HepG2 (cell line): ENCODE measurements around the gene ZFYVE28. TPM values are rescaled to one million over a fixed set of nuclear protein-coding genes. Genes with fewer than 3 reads are reported as not detected.
A peak's percentile ranks its signal among the peaks of the same experiment; 100 is the strongest.

Experiments
- ATAC-seq: fragments of 200-7000 bp; cut with Tn5 transposase; 3 replicates; pipeline ENCODE4 v1.9.1; 2020; ENCODE audit warnings: mild to moderate bottlenecking, moderate library complexity
- BruUV-seq: library from RNA; stranded (reverse); fragments of 400-500 nt; replicated peaks from 2 replicates; lab custom pipeline; 2021; lab: Mats Ljungman, UMichigan
- CTCF ChIA-PET: fragments of 300-600 bp; formaldehyde crosslinking; extraction: SDS; loops from one replicate; lab custom pipeline; 2021; ENCODE audit warnings: low total read pairs, inconsistent platforms, low intra/inter-chr PET ratio; lab: Yijun Ruan, JAX
- POLR2A ChIA-PET: fragments of 350-600 bp; sonication (Branson Sonifier 250); formaldehyde crosslinking; loops from one replicate; lab custom pipeline; 2020; ENCODE audit warnings: antibody characterized with exemption, inconsistent platforms; lab: Yijun Ruan, JAX
- DNase-seq: peaks from one replicate; pipeline ENCODE4 v3.0.0-alpha.2; 2015; ENCODE audit warnings: low spot score
- FAIRE-seq: peaks from 3 replicates; lab custom pipeline; 2011; peaks lifted over from hg19 to GRCh38; lab: Jason Lieb, UNC
- H2AFZ ChIP-seq: one replicate; pipeline ENCODE4 v1.6.1; 2011; ENCODE audit warnings: low read length, inconsistent platforms
- H3K27ac ChIP-seq: fragments of 300-600 bp; 3 replicates; pipeline ENCODE4 v1.8.0; 2011; ENCODE audit warnings: mixed run types, mild to moderate bottlenecking, mixed read lengths, low read length, inconsistent platforms; ENCODE audit not compliant: insufficient read depth; ENCODE audit errors: extremely low read length
- H3K27me3 ChIP-seq, 2 experiments: fragments of 200-600 bp in 1 of 2; 2 replicates in 1 of 2; 3 replicates in 1 of 2; pipeline versions ENCODE4 v1.6.0 to v1.8.0; 2011; ENCODE audit warnings: low read length in 2 of 2, mild to moderate bottlenecking in 2 of 2, moderate library complexity in 2 of 2, inconsistent platforms in 1 of 2; ENCODE audit not compliant: insufficient read depth in 2 of 2, control insufficient read depth in 1 of 2
- H3K36me3 ChIP-seq, 2 experiments: fragments of 200-600 bp in 1 of 2; replicated peaks in 1 of 2; 2 replicates in 1 of 2; 3 replicates in 1 of 2; pipeline versions ENCODE4 v1.5.1 to v1.8.0; 2011; ENCODE audit warnings: low read length in 2 of 2, inconsistent platforms in 1 of 2; ENCODE audit not compliant: insufficient read depth in 2 of 2, control insufficient read depth in 1 of 2
- H3K4me1 ChIP-seq: 2 replicates; pipeline ENCODE4 v1.5.1; 2012; ENCODE audit warnings: low read length, inconsistent platforms; ENCODE audit not compliant: insufficient read depth
- H3K4me2 ChIP-seq: 2 replicates; pipeline ENCODE4 v1.6.0; 2011; ENCODE audit warnings: low read depth, low read length, inconsistent platforms
- H3K4me3 ChIP-seq, 3 experiments: fragments of 200-600 bp in 1 of 3; sonication (generic), shearing (Covaris generic) in 1 of 3; replicated peaks in 1 of 3; 2 replicates each; pipeline ENCODE4 v1.5.1; 2011 to 2016; ENCODE audit warnings: low read length in 3 of 3, inconsistent platforms in 2 of 3, low read depth in 2 of 3, mild to moderate bottlenecking in 2 of 3, control low read depth in 1 of 3, mixed read lengths in 1 of 3; ENCODE audit not compliant: insufficient read depth in 1 of 3
- H3K79me2 ChIP-seq: one replicate; pipeline ENCODE4 v1.6.1; 2011; ENCODE audit warnings: low read length, inconsistent platforms; ENCODE audit not compliant: insufficient read depth
- H3K9ac ChIP-seq: 2 replicates; pipeline ENCODE4 v1.6.0; 2011; ENCODE audit warnings: mild to moderate bottlenecking, low read depth, low read length, inconsistent platforms; ENCODE audit not compliant: insufficient read depth
- H3K9me3 ChIP-seq: 2 replicates; pipeline ENCODE4 v1.5.1; 2012; ENCODE audit warnings: mild to moderate bottlenecking, low read length
- H4K20me1 ChIP-seq: 2 replicates; pipeline ENCODE4 v1.6.0; 2011; ENCODE audit warnings: inconsistent platforms, mild to moderate bottlenecking, low read length, moderate library complexity; ENCODE audit not compliant: insufficient read depth
- ATAD3A ChIP-seq: sonication (generic); formaldehyde crosslinking; IDR thresholded peaks from 2 replicates; pipeline ENCODE4 v1.4.0; 2020; ENCODE audit warnings: missing genetic modification reagents
- ATF6 ChIP-seq: sonication (generic); formaldehyde crosslinking; conservative IDR thresholded peaks from 2 replicates; pipeline ENCODE4 v1.4.0; 2020; ENCODE audit warnings: missing genetic modification reagents
- FOXP4 ChIP-seq: sonication (generic); formaldehyde crosslinking; IDR thresholded peaks from 2 replicates; pipeline ENCODE4 v1.4.0; 2020; ENCODE audit warnings: missing genetic modification reagents
- KLF15 ChIP-seq: sonication (generic); formaldehyde crosslinking; IDR thresholded peaks from 2 replicates; pipeline ENCODE4 v1.8.1; 2023; ENCODE audit warnings: borderline replicate concordance, mild to moderate bottlenecking, inconsistent platforms, missing genetic modification reagents, mixed read lengths
- MTERF4 ChIP-seq: sonication (generic); formaldehyde crosslinking; IDR thresholded peaks from 2 replicates; pipeline ENCODE4 v1.8.0; 2023; ENCODE audit warnings: mild to moderate bottlenecking, missing genetic modification reagents
- RCOR2 ChIP-seq: IDR thresholded peaks from 2 replicates; pipeline ENCODE4 v1.6.1; 2016; ENCODE audit warnings: missing biosample characterization, missing genetic modification reagents
- TFDP2 ChIP-seq: sonication (generic); formaldehyde crosslinking; IDR thresholded peaks from 2 replicates; pipeline ENCODE4 v1.4.0; 2020; ENCODE audit warnings: missing genetic modification reagents
- WGBS: methylation state at CpG from one replicate; pipeline ENCODE4 v1.1.6; 2017; ENCODE audit warnings: low lambda C conversion rate; 5-methylcytosine and 5-hydroxymethylcytosine counted together
- in situ Hi-C: cut with HindIII; loops from 2 replicates; pipeline ENCODE4 v1.10.0; 2017; ENCODE audit warnings: low pct_unique_long_range_greater_than_20kb; ENCODE audit not compliant: extremely low pct_ligation_motif_present
- intact Hi-C: fragments of 100-400 bp; cut with micrococcal nuclease; formaldehyde crosslinking; loops from one replicate; pipeline ENCODE4 v1.10.0; 2022; ENCODE audit not compliant: unreplicated experiment
- polyA plus RNA-seq, 8 experiments: library from polyadenylated mRNA; depleted of rRNA in 3 of 8; stranded (reverse) in 7 of 8; unstranded in 1 of 8; fragments of >200 nt; fragmentation: Illumina TruSeq in 4 of 8; extraction: Trizol in 4 of 8; gene quantifications; 2 replicates each; pipeline versions ENCODE4 v1.2.1 to v1.2.3, GENCODE V29; 2011 to 2016; ENCODE audit warnings: low read depth in 4 of 8, missing spikeins in 1 of 8, mixed read lengths in 1 of 8; ENCODE audit not compliant: insufficient read depth in 1 of 8
- total RNA-seq, 5 experiments: library from RNA; depleted of rRNA; stranded (reverse); fragments of >200 nt; fragmentation: Illumina TruSeq; extraction: Trizol; gene quantifications; 2 replicates each; pipeline ENCODE4 v1.2.3, GENCODE V29; 2016; ENCODE audit warnings: low read depth in 1 of 5
- TF ChIP-seq, protein P1 (sequence below): sonication (generic); formaldehyde crosslinking; IDR thresholded peaks from 2 replicates; pipeline ENCODE4 v1.8.0; 2022; ENCODE audit warnings: missing genetic modification reagents, mild to moderate bottlenecking, moderate library complexity, borderline replicate concordance

The ZFYVE28 gene
- total and polyA plus RNA-seq, 2 of the 13 experiments (the other 11 are each of a cell fraction or from before 2014, with no cell fraction given): 0.12 to 0.22 TPM

- ChIA-PET POLR2A (no interaction called here), CTCF (no interaction called here)
- DNase-seq: no peak
- Histone ChIP-seq H3K9ac (no peak overlapping the region), H3K36me3 (no peaks in the 10 kb centered on the region), H3K79me2 (no peaks in the 10 kb centered on the region), H3K4me2 (no peak overlapping the region), H3K4me3 (no peak overlapping the region), H3K9me3 (no peaks in the 10 kb centered on the region), H4K20me1 (no peaks in the 10 kb centered on the region), H3K27ac (no peak overlapping the region), H3K27me3 (peaks cover 2 to 12% of the 10 kb centered on the region in 2 experiments; a peak in 3 of 5 replicates), H2AFZ (no peak overlapping the region), H3K4me1 (no peaks in the 10 kb centered on the region)
- no TSS peak for BruUV-seq
- FAIRE-seq: no peak
- intact Hi-C loops (no loop called here), in situ Hi-C loops (no loop called here)
- 40% methylated on average over 8 of the region's 10 CpGs for WGBS
- no peak for TF ChIP-seq KLF15
- TF ChIP-seq RCOR2 (CRISPR knock-in tag): no peak
- TF ChIP-seq, protein P1, sequence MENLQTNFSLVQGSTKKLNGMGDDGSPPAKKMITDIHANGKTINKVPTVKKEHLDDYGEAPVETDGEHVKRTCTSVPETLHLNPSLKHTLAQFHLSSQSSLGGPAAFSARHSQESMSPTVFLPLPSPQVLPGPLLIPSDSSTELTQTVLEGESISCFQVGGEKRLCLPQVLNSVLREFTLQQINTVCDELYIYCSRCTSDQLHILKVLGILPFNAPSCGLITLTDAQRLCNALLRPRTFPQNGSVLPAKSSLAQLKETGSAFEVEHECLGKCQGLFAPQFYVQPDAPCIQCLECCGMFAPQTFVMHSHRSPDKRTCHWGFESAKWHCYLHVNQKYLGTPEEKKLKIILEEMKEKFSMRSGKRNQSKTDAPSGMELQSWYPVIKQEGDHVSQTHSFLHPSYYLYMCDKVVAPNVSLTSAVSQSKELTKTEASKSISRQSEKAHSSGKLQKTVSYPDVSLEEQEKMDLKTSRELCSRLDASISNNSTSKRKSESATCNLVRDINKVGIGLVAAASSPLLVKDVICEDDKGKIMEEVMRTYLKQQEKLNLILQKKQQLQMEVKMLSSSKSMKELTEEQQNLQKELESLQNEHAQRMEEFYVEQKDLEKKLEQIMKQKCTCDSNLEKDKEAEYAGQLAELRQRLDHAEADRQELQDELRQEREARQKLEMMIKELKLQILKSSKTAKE (CRISPR knock-in tag): no peak
- TF ChIP-seq TFDP2 (CRISPR knock-in tag): no peak
- TF ChIP-seq ATF6: no peak
- no peak for TF ChIP-seq MTERF4 (CRISPR knock-in tag)
- TF ChIP-seq ATAD3A: no peak
- TF ChIP-seq FOXP4 (CRISPR knock-in tag): no peak
- ATAC-seq: peak; percentile 53; the same call in 2 of the 3 replicates
Measured at GRCh38 chr4:2281575-2282343, 136.7 kb downstream of the ZFYVE28 start.
